ENCODE measurements around the gene MPO.

MPO gene

GRCh38 chr17:58322581-58323185 lies 41.9 kb upstream of the MPO start:
- DNase-seq (ENCODE audit: low read depth): no peak
- no peak overlapping the region for H3K4me3 ChIP-seq (ENCODE audit: low read depth, low read length)
- no peak for TF ChIP-seq CTCF (IDR thresholded peaks at IDR 0.05; ENCODE audit: low read depth, low read length, missing control alignments)

DNA sequence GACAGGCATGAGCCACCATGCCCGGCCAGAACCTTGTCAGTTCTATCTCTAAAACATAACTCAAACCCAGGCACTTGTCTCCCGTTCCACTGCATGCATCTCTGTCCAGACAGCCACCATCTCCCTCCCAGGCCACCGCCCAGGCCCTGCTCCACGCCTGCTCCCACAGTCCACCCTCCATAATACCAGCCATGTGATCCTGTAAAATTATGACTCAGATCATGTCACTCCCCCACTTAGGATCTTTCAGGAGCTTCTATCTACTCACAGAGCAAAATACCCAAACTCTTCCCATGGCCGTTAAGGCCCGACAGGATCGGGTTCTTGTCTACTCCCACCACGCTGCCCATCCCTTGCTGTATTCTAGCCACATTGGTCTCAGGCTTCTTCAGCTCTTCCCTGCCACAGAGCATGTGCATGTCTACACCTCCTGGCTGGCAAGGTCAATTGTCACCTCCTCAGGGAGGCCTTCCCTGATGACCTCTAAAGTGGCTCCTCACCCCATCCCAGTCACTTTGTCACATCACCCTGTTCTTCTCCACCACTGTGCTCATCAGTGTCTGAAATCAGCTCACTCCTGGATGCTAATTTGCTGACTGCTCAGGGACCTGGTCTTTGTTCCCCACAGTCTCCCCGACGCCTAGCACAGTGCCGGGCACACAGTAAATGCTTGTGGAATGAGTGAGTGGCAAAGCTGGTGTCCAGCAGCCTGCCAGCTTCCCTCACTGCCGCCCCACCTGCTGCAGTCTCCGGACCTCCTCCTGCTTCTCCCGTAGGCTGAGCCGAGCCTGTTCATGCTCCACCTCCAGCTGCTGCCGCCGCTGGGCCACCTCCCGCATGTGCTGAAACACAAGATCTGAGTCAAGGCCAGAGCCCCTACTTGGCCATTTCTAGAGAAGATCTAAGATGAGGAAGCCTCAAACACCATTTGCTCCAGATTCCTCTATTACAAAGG lies 41.1 kb upstream of the MPO start:
- no peak overlapping the region for H3K4me3 ChIP-seq (ENCODE audit: low read depth, low read length)
- no peak for TF ChIP-seq CTCF (IDR thresholded peaks at IDR 0.05; ENCODE audit: low read depth, low read length, missing control alignments)
- DNase-seq (ENCODE audit: low read depth): no peak

DNA sequence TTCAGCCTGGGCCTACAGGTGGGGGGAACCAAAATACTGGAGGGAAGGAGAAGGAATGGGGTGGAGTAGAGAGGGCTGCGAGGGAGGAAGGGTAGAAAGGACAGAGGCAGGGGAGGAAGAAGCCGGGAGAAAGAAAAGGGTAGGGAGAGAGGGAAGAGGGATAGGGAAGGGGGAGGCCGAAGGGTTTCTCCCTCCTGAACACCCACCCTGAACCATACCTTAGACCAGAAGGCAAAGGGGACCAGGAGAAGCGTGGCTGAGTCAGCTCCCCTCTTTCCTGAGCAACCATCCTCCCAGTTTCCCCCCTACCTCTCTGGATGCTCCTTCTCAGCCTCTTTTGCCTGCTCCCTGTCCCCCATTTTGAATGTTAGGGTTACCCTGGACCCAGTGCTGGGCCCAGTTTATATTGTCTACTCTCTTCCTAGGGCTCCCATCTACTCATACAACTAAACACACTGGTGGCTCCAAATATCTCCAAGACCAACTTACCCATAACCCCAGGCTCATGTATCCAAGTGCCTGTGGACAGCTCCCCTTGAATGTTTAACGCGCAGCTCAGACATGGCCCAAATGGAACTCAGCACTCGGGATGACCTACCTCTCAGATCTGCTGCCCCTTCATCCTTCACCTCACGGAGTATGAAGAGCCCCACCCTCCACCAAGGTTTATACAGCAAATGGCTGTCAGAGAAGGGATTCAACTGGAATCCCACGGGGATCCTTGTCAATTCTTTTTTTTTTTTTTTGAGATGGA lies 40.0 kb upstream of the MPO start:
- no peak for DNase-seq (ENCODE audit: low read depth)
- no peak for TF ChIP-seq CTCF (IDR thresholded peaks at IDR 0.05; ENCODE audit: low read depth, low read length, missing control alignments)
- H3K4me3 ChIP-seq (ENCODE audit: low read depth, low read length): no peak overlapping the region

GRCh38 chr17:58320163-58320558 lies 39.4 kb upstream of the MPO start:
- H3K4me3 ChIP-seq (ENCODE audit: low read depth, low read length): no peak overlapping the region
- DNase-seq (ENCODE audit: low read depth): no peak
- TF ChIP-seq CTCF (IDR thresholded peaks at IDR 0.05; ENCODE audit: low read depth, low read length, missing control alignments): no peak

DNA sequence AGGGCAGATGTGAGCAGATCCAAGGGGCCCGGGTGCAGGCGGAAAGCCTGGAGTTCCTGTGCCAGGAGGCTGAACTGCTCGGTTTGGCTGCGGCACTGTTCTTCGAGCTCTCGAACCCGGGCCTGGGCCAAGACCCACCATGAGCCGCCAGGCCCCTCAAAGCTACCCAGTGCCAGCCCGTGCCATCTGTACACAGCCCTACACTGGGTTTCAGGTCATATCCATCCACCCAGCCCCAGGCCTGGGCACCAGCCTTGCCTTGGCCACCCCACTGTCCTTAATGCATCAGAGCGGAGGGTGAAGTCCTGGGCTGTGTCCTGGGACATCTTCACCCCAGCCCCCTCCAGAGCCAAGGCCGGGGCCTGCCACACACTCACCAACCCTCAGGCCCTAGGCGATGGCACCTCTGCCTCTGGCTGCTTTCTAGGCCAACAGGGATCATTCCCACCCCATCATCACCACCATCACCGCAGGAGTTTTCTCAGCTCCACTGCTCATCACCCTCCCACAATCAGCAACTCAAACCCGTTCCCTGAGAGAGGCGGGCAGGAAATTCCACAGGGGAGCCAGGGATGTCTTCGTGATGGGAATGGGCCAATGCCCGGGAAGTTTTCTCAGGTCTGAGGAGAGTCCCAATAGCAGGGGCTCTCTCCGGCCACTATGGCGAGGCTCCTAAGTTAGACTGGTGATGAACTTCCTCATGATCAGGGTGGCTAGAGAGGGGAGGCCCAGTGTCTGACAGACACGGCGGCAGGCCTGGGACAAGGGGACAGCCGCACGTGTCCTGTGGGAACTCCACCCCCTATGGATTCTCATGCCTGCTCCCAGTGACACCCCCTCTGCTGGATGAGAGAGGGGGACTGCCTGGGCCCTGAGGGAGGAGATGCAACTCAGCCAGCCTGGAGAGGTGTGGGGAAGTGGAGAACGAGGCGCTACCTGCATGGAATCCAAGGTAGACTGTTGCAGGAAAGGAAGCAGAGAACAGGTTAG lies 38.7 kb upstream of the MPO start:
- no peak overlapping the region for H3K4me3 ChIP-seq (ENCODE audit: low read depth, low read length)
- no peak for TF ChIP-seq CTCF (IDR thresholded peaks at IDR 0.05; ENCODE audit: low read depth, low read length, missing control alignments)
- no peak for DNase-seq (ENCODE audit: low read depth)

DNA sequence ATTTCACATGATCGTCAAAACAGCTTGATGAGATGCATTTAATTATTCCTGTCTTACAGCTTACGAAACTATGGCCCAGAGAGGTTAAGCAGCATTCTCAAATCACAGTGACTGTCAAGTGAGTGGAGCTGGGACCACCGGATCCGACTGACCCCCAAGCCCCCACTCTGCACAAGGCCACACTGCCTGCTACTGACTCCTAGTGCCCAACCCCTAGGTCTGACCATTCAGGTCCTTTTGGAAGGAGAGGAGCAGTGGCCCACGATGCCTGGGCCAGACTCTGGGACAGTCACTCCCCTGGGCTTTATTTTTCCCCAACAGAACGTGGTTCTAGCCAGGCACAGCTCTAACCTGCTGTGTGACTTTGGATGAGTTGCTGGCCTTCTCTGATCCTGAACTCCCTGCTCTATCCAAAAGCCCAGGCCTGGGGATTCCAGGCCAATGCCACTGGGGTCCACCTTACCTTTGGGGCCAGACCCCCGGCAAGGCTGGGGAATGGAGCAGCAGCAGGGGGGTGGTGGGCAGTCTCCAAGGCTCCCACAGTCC lies 38.0 kb upstream of the MPO start:
- no peak for DNase-seq (ENCODE audit: low read depth)
- TF ChIP-seq CTCF (IDR thresholded peaks at IDR 0.05; ENCODE audit: low read depth, low read length, missing control alignments): no peak
- no peak overlapping the region for H3K4me3 ChIP-seq (ENCODE audit: low read depth, low read length)
